Right lobe of liver (tissue), 4 donors: ENCODE measurements around the gene MTLN.
"Not testable (repeated sequence)": the region's sequence is repeated elsewhere in the genome, so short reads cannot be mapped to it uniquely, and the experiment has no call there.

Experiments used
- POLR2A ChIP-seq: fragments of 450-650 bp; IDR thresholded peaks from one replicate; pipeline ENCODE4 v1.6.1; 2017; ENCODE audit warnings: antibody characterized with exemption, mild to moderate bottlenecking
- TF ChIP-seq, protein P1 (sequence below), 4 donors: fragments of 200-600 bp in 3 of 4; fragments of 450-650 bp in 1 of 4; IDR thresholded peaks; one replicate each; pipeline versions ENCODE4 v1.5.1 to v1.8.0; 2016 to 2022; ENCODE audit warnings: antibody characterized with exemption in 4 of 4, mild to moderate bottlenecking in 2 of 4
- donor health status: DM: no; HTN: no; CAD: no.
- donor health status: DM: no; HTN: no; CAD: no.
- donor health status: DM: no; HTN: yes; CAD: no.

DNA sequence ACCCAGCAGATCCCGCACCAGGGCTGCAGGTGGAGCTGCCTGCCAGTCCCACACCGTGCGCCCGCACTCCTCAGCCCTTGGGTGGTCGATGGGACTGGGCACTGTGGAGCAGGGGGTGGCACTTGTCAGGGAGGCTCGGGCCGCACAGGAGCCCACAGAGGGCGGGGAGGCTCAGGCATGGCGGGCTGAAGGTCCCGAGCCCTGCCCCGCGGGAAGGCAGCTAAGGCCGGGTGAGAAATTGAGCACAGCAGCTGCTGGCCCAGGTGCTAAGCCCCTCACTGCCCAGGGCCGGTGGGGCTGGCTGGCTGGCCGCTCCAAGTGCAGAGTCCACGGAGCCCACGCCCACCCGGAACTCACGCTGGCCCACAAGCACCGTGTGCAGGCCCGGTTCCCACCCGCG, 22.2 kb downstream of the MTLN start:
- TF ChIP-seq, protein P1, sequence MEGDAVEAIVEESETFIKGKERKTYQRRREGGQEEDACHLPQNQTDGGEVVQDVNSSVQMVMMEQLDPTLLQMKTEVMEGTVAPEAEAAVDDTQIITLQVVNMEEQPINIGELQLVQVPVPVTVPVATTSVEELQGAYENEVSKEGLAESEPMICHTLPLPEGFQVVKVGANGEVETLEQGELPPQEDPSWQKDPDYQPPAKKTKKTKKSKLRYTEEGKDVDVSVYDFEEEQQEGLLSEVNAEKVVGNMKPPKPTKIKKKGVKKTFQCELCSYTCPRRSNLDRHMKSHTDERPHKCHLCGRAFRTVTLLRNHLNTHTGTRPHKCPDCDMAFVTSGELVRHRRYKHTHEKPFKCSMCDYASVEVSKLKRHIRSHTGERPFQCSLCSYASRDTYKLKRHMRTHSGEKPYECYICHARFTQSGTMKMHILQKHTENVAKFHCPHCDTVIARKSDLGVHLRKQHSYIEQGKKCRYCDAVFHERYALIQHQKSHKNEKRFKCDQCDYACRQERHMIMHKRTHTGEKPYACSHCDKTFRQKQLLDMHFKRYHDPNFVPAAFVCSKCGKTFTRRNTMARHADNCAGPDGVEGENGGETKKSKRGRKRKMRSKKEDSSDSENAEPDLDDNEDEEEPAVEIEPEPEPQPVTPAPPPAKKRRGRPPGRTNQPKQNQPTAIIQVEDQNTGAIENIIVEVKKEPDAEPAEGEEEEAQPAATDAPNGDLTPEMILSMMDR (IDR thresholded peaks at IDR 0.05), result not testable (repeated sequence)
- not testable (repeated sequence) for TF ChIP-seq POLR2A
